A549 treated with Mapracorat at 1 μM for 4 hours (cell line): ENCODE measurements around the gene MAN1A2. TPM values are rescaled to one million over a fixed set of nuclear protein-coding genes. Genes with fewer than 3 reads are reported as not detected.

ENCODE experiments used
- total RNA-seq: library from RNA; stranded (reverse); fragments of 200-300 nt; extraction: Qiagen RNA extraction; gene quantifications from 5 replicates; pipeline ENCODE4 v1.2.3, GENCODE V29; 2022

Gene MAN1A2
- total RNA-seq: 5.1 to 7.5 TPM (median 6.9 TPM) in 5 replicates

DNA sequence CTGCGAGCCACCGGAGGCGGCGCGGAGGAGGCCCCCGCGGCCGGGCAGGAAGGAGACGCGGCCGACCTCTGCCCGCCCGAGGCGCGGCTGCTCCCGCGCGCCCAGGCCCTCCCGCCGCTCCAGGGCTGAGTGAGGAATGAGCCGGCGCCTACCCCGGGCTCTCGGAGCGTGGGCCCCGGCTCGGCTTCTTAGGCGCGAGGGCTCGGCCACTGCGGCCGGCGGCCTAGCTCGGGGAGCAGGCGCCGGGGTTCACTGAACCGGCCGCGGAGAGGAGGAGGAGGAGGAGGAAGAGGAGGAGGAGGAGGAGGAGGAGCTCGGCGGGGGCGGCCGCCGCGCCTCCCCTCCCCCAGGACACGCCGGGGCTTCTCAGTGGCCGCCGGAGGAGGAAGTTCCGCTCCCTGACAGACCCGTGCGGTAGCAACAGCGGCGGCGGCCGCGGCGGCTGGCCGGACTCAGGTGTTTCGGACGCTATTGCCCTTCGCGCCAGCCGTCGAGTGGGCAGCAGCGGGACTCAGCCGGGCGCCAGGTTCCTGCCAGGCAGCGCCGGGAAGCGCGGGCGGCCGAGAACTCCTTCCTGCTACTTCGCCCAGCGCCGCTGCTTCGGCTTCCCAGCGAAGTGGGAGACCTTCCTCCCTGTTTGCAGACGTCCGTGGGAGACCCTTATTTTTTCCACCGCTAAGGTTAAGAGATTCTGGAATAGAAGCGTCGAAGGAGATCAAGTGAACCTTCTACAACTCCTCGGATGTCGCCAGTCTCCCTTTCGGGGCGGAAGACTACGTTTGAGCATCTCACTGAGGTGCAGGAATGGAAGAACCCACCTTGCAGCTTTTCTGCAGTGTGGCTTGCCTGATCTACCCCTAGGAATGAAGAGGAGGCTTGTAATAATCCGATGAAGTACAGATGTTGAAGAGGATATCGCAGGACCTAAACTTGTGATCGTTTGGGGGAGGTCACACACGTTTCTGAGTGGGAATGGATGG lies at the start of gene MAN1A2:
MAN1A2 (plus strand) TSS at position 404 of the 980 bp plus-strand sequence. CDS start 735 bp downstream, outside the sequence.

Other genes with a start within 250 kb of the MAN1A2 start
- gene TRIM45, start 245.7 kb upstream of the MAN1A2 start, total RNA-seq: 1.1 to 2.3 TPM (median 1.1 TPM) in 5 replicates
- gene VTCN1, start 156.5 kb upstream of the MAN1A2 start, total RNA-seq: 0.06 to 0.13 TPM (median 0.09 TPM) in 4 of 5 replicates, not detected in the other
- 0.02 to 0.10 TPM (median 0.06 TPM) in 5 replicates for gene TENT5C, start 238.6 kb downstream of the MAN1A2 start, total RNA-seq